ENCODE measurements around the gene GRIN2A. TPM values are rescaled to one million over a fixed set of nuclear protein-coding genes. Genes with fewer than 3 reads are reported as not detected.

Gene GRIN2A
- total RNA-seq, 1 donor from 2014 or later: 1.5 TPM

DNA sequence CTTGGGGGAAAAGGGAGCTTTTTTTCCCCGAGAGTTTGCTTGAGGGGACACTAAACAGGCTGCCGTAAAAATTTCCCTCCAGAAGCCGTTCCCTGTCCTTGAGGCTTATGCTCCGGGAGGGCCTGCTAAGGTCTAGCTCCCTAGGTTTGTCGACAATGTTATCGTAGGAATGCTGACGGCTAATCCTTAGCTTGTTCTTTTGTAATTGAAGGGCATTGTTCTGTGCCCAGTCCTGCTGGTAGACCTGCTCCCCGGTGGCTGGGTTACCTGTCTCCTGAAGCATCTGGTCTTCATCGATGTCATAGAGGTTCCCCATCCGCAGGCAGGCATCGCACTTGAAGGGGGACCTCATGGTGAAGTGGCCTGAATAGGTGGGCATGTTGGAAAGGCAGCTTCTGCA lies 418.7 kb downstream of the GRIN2A start:
- TF ChIP-seq CTCF (IDR thresholded peaks at IDR 0.05): no peak
- ATAC-seq (ENCODE audit: low read depth): no peak

DNA sequence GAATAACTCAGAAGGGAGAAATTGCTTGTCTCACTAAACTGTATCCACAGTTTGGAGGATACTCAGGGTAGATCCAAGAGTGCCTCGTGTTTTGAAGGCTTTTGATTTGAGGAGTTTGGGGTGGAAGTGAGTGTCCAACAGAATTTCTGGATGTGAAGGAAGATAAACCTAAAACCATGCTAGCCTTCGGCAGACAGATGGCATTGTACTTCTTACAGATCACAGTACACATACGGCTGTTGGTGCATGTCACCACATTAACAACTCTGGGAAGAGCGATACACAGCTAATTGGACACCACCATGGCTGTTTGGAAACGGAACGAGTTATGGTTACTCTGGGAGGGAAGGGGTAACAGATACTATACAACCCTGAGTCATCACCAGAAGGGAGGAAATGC lies 420.4 kb downstream of the GRIN2A start:
- DNase-seq: no peak
- peaks cover 2% of the 10 kb centered on the region for H3K27me3 Mint-ChIP-seq
- no peak for ATAC-seq (ENCODE audit: low read depth)
- ChIA-PET POLR2A (no interaction called here), CTCF (no interaction called here)
- intact Hi-C loops (cut with micrococcal nuclease): no loop called here
- no peaks in the 10 kb centered on the region for H3K9me3 Mint-ChIP-seq
- no peaks in the 10 kb centered on the region for H3K4me1 Mint-ChIP-seq
- no peaks in the 10 kb centered on the region for H3K36me3 Mint-ChIP-seq (ENCODE audit: low read depth)
- H3K27ac Mint-ChIP-seq: no peak overlapping the region
- no peak for TF ChIP-seq CTCF (IDR thresholded peaks at IDR 0.05)
- H3K4me3 Mint-ChIP-seq: no peak overlapping the region

More for the DNA sequence above, 418.7 kb downstream of the GRIN2A start:
- ChIA-PET POLR2A (no interaction called here), CTCF (no interaction called here)
- Mint-ChIP-seq H3K36me3 (ENCODE audit: low read depth) (no peaks in the 10 kb centered on the region), H3K4me1 (no peaks in the 10 kb centered on the region), H3K4me3 (no peak overlapping the region), H3K27ac (no peak overlapping the region), H3K27me3 (peaks cover 2% of the 10 kb centered on the region), H3K9me3 (no peaks in the 10 kb centered on the region)
- intact Hi-C loops (cut with micrococcal nuclease): no loop called here
- no peak for DNase-seq

GRCh38 chr16:9757687-9758086 lies 424.5 kb downstream of the GRIN2A start:
- POLR2A ChIA-PET: no interaction called here
- TF ChIP-seq CTCF (IDR thresholded peaks at IDR 0.05): no peak
- intact Hi-C loops (cut with micrococcal nuclease): no loop called here
- no peaks in the 10 kb centered on the region for H3K4me1 Mint-ChIP-seq
- H3K27me3 Mint-ChIP-seq: peaks cover 2% of the 10 kb centered on the region
- ATAC-seq (ENCODE audit: low read depth) (no peak), DNase-seq (no peak)
- no peaks in the 10 kb centered on the region for H3K36me3 Mint-ChIP-seq (ENCODE audit: low read depth)
- CTCF ChIA-PET: no interaction called here
- H3K4me3 Mint-ChIP-seq: no peak overlapping the region
- no peak overlapping the region for H3K27ac Mint-ChIP-seq
- no peaks in the 10 kb centered on the region for H3K9me3 Mint-ChIP-seq

DNA sequence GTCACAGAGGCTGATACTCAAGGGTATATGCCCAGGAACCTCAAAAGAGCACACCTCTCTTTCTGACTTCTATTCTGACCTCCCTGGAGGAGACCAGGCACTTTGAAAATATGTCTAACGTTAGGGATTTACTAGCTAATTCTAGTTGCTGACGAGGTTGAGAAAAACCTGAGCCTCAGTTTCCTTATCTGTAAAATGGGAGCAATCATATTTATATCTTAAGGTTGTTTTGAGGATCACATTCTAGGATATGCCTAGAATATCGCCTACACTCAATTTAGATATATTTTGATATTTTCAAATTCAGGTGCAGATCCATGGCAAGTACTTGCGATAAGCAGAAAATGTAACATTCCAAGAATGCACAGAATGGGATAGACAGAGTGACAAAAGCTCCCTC lies 425.8 kb downstream of the GRIN2A start:
- peaks cover 2% of the 10 kb centered on the region for H3K27me3 Mint-ChIP-seq
- no peak overlapping the region for H3K27ac Mint-ChIP-seq
- no peaks in the 10 kb centered on the region for H3K9me3 Mint-ChIP-seq
- no peak overlapping the region for H3K4me3 Mint-ChIP-seq
- no peak for TF ChIP-seq CTCF (IDR thresholded peaks at IDR 0.05)
- no peaks in the 10 kb centered on the region for H3K4me1 Mint-ChIP-seq
- H3K36me3 Mint-ChIP-seq (ENCODE audit: low read depth): no peaks in the 10 kb centered on the region
- ATAC-seq (ENCODE audit: low read depth): no peak
- POLR2A ChIA-PET: no interaction called here
- CTCF ChIA-PET: no interaction called here
- intact Hi-C loops (cut with micrococcal nuclease): no loop called here
- DNase-seq: no peak

GRCh38 chr16:9755081-9755480 lies 427.1 kb downstream of the GRIN2A start:
- intact Hi-C loops (cut with micrococcal nuclease): no loop called here
- CTCF ChIA-PET: no interaction called here
- POLR2A ChIA-PET: no interaction called here
- H3K27me3 Mint-ChIP-seq: peaks cover 3% of the 10 kb centered on the region
- H3K9me3 Mint-ChIP-seq: no peaks in the 10 kb centered on the region
- TF ChIP-seq CTCF (IDR thresholded peaks at IDR 0.05): no peak
- no peak overlapping the region for H3K27ac Mint-ChIP-seq
- H3K4me1 Mint-ChIP-seq: no peaks in the 10 kb centered on the region
- no peak overlapping the region for H3K4me3 Mint-ChIP-seq
- DNase-seq: no peak
- no peaks in the 10 kb centered on the region for H3K36me3 Mint-ChIP-seq (ENCODE audit: low read depth)
- ATAC-seq (ENCODE audit: low read depth): no peak
